ENCODE results near the gene KCNQ1. TPM values are rescaled to one million over a fixed set of nuclear protein-coding genes. Genes with fewer than 3 reads are reported as not detected.
A peak's percentile ranks its signal among the peaks of the same experiment; 100 is the strongest.

Gene KCNQ1
- total and polyA plus RNA-seq, 9 of the 15 experiments (the other 6 are each of a cell fraction or from before 2014, with no cell fraction given) = 0.44 TPM; not detected in 8

DNA sequence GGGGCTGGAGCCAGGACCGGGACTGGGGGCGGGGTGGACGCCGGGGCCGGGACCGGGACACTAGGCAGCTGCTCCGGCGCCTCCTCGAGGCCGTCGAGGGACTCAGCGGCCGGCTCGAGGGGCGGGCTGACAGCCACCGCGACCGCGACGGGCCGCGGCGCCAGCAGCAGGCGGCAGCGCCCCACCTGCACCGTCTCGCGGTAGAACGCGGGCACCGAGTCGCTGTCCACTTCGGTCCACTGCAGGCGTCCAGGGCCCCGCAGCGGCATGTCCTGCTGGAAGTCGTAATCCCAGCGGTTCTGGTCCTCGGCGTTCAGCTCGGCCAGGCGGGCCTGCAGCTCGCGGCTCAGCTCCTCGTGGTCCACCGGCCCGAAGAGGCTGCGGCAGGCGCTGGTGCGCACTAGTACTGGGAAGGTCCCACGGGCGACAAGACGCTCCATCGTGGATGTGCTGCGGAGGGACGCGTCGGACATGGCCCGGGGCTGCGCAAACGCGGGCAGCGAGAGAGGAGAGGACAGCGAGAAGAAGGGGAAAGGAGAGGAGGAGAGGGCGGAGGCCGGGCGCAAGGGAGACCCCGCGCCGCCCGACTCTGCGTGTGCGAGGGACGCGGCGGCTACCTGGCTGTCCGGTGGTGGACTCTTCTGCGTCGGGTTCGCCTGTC lies 440.3 kb downstream of the KCNQ1 start (continued):
- TF ChIP-seq STAG1 (CRISPR knock-in tag; IDR thresholded peaks at IDR 0.05; ENCODE audit: borderline replicate concordance) (peak; percentile 53), MCM7 (IDR thresholded peaks at IDR 0.05) (no peak), BCOR (IDR thresholded peaks at IDR 0.05) (peak; percentile 73), HDAC1 (IDR thresholded peaks at IDR 0.05) (peak in 1 of 2 experiments; percentile 89; a peak in 2 of 4 replicates), CCNT2 (IDR thresholded peaks at IDR 0.05; ENCODE audit: borderline replicate concordance, extremely low read depth, insufficient read length, low read depth, low read length) (peak; percentile 23), TRIM28 (IDR thresholded peaks at IDR 0.05) (no peak), U2AF2 (optimal IDR thresholded peaks at IDR 0.05; ENCODE audit: low read depth, low read length) (no peak), NCOR1 (IDR thresholded peaks at IDR 0.05) (no peak), CBFB (CRISPR knock-in tag; IDR thresholded peaks at IDR 0.05) (peak; percentile 80; the same call in 1 of the 2 replicates), SETDB1 (IDR thresholded peaks at IDR 0.05; ENCODE audit: low read length) (no peak), HDAC8 (tag; IDR thresholded peaks at IDR 0.05) (no peak; the same call in 1 of the 2 replicates), STAT5A (IDR thresholded peaks at IDR 0.05; ENCODE audit: borderline replicate concordance, low read length) (no peak), TAF15 (IDR thresholded peaks at IDR 0.05; ENCODE audit: low read depth, low read length) (no peak), RBM25 (IDR thresholded peaks at IDR 0.05; ENCODE audit: low read depth, low read length, severe bottlenecking) (peak; percentile 7), MED1 (CRISPR knock-in tag; IDR thresholded peaks at IDR 0.05; ENCODE audit: borderline replicate concordance) (no peak), MCM3 (IDR thresholded peaks at IDR 0.05) (no peak), MAFF (IDR thresholded peaks at IDR 0.05; ENCODE audit: low read length) (no peak), POLR2B (IDR thresholded peaks at IDR 0.05; ENCODE audit: low read depth, partially characterized antibody) (no peak), ZNF239 (CRISPR knock-in tag; IDR thresholded peaks at IDR 0.05) (no peak), PHB (CRISPR knock-in tag; IDR thresholded peaks at IDR 0.05) (peak; percentile 29; the same call in 1 of the 2 replicates), ZNF586 (CRISPR knock-in tag; conservative IDR thresholded peaks at IDR 0.05) (no peak)
- TF ChIP-seq, protein P1, sequence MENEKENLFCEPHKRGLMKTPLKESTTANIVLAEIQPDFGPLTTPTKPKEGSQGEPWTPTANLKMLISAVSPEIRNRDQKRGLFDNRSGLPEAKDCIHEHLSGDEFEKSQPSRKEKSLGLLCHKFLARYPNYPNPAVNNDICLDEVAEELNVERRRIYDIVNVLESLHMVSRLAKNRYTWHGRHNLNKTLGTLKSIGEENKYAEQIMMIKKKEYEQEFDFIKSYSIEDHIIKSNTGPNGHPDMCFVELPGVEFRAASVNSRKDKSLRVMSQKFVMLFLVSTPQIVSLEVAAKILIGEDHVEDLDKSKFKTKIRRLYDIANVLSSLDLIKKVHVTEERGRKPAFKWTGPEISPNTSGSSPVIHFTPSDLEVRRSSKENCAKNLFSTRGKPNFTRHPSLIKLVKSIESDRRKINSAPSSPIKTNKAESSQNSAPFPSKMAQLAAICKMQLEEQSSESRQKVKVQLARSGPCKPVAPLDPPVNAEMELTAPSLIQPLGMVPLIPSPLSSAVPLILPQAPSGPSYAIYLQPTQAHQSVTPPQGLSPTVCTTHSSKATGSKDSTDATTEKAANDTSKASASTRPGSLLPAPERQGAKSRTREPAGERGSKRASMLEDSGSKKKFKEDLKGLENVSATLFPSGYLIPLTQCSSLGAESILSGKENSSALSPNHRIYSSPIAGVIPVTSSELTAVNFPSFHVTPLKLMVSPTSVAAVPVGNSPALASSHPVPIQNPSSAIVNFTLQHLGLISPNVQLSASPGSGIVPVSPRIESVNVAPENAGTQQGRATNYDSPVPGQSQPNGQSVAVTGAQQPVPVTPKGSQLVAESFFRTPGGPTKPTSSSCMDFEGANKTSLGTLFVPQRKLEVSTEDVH (IDR thresholded peaks at IDR 0.05; ENCODE audit: low read depth, partially characterized antibody) = no peak
- TF ChIP-seq, protein P2, sequence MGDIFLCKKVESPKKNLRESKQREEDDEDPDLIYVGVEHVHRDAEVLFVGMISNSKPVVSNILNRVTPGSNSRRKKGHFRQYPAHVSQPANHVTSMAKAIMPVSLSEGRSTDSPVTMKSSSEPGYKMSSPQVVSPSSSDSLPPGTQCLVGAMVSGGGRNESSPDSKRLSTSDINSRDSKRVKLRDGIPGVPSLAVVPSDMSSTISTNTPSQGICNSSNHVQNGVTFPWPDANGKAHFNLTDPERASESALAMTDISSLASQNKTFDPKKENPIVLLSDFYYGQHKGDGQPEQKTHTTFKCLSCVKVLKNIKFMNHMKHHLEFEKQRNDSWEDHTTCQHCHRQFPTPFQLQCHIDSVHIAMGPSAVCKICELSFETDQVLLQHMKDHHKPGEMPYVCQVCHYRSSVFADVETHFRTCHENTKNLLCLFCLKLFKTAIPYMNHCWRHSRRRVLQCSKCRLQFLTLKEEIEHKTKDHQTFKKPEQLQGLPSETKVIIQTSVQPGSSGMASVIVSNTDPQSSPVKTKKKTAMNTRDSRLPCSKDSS (IDR thresholded peaks at IDR 0.05; ENCODE audit: low read depth, partially characterized antibody) = no peak
- TF ChIP-seq, protein P3, sequence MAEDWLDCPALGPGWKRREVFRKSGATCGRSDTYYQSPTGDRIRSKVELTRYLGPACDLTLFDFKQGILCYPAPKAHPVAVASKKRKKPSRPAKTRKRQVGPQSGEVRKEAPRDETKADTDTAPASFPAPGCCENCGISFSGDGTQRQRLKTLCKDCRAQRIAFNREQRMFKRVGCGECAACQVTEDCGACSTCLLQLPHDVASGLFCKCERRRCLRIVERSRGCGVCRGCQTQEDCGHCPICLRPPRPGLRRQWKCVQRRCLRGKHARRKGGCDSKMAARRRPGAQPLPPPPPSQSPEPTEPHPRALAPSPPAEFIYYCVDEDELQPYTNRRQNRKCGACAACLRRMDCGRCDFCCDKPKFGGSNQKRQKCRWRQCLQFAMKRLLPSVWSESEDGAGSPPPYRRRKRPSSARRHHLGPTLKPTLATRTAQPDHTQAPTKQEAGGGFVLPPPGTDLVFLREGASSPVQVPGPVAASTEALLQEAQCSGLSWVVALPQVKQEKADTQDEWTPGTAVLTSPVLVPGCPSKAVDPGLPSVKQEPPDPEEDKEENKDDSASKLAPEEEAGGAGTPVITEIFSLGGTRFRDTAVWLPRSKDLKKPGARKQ (CRISPR knock-in tag; IDR thresholded peaks at IDR 0.05) = no peak
- TF ChIP-seq, protein P4, sequence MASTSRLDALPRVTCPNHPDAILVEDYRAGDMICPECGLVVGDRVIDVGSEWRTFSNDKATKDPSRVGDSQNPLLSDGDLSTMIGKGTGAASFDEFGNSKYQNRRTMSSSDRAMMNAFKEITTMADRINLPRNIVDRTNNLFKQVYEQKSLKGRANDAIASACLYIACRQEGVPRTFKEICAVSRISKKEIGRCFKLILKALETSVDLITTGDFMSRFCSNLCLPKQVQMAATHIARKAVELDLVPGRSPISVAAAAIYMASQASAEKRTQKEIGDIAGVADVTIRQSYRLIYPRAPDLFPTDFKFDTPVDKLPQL (IDR thresholded peaks at IDR 0.05; ENCODE audit: extremely low read depth, insufficient read length) = no peak
